Psoas muscle (tissue), 8 donors: ENCODE results near the gene PARP8. TPM values are rescaled to one million over a fixed set of nuclear protein-coding genes. Genes with fewer than 3 reads are reported as not detected.

ENCODE experiments used
- ATAC-seq, 4 donors: fragments of 200-7000 bp; cut with Tn5 transposase; one replicate each; pipeline ENCODE4 v1.9.1; 2020; ENCODE audit warnings: moderate library complexity in 3 of 4, mild to moderate bottlenecking in 2 of 4
- DNase-seq, 2 donors: peaks; one replicate each; pipeline ENCODE4 v3.0.0-alpha.2; 2020
- H3K27ac ChIP-seq: fragments of 200-600 bp; one replicate; pipeline ENCODE4 v1.8.0; 2022
- H3K27me3 ChIP-seq, 3 donors: fragments of 200-600 bp in 1 of 3; one replicate each; pipeline versions ENCODE4 v1.6.1 to v1.8.0; 2013 to 2022; ENCODE audit warnings: low read length in 2 of 3, mild to moderate bottlenecking in 2 of 3, moderate library complexity in 1 of 3; ENCODE audit not compliant: insufficient read depth in 3 of 3
- H3K36me3 ChIP-seq, 2 donors: fragments of 200-600 bp in 1 of 2; one replicate each; pipeline versions ENCODE4 v1.6.1 to v1.8.0; 2013 to 2022; ENCODE audit warnings: low read depth in 1 of 2, mild to moderate bottlenecking in 1 of 2, moderate library complexity in 1 of 2; ENCODE audit not compliant: insufficient read depth in 1 of 2
- H3K4me1 ChIP-seq: fragments of 200-600 bp; one replicate; pipeline ENCODE4 v1.8.0; 2022
- H3K4me3 ChIP-seq: fragments of 200-600 bp; one replicate; pipeline ENCODE4 v1.8.0; 2022; ENCODE audit warnings: mild to moderate bottlenecking
- H3K9me3 ChIP-seq: fragments of 200-600 bp; one replicate; pipeline ENCODE4 v1.8.0; 2022
- WGBS, 3 donors: extraction: QIAGEN DNeasy Blood & Tissue Kit; methylation state at CpG; one replicate each; pipeline versions ENCODE4 v1.1.6 to v1.1.7; 2013; 5-methylcytosine and 5-hydroxymethylcytosine counted together
- intact Hi-C, 2 donors: fragments of 100-400 bp; cut with DNase I; formaldehyde crosslinking; loops; one replicate each; pipeline versions ENCODE4 v1.11.0 to v1.14.2; 2022
- polyA plus RNA-seq, 3 donors: library from polyadenylated mRNA; stranded (reverse); fragments of 200-250 nt; gene quantifications; one replicate each; pipeline ENCODE4 v1.2.3, GENCODE V29; 2013
- total RNA-seq, 4 donors: library from RNA; stranded (reverse); fragmentation: NEBNext Ultra II Directional in 2 of 4; extraction: Animal tissue kit (Norgen Biotek cat#: 25700) in 2 of 4; gene quantifications; one replicate each; pipeline versions ENCODE4 v1.2.1 to v1.2.4, GENCODE V29; 2021 to 2023
- TF ChIP-seq, protein P1 (sequence below): fragments of 200-600 bp; IDR thresholded peaks from one replicate; pipeline ENCODE4 v1.8.0; 2022; ENCODE audit warnings: antibody characterized with exemption
- donor health status: healthy with polysubstance abuse.
- donor health status: DM: no; HTN: no; CAD: no; lungs with moderate emphysema.
- donor health status: Bipolar disorder and iron deficiency.
- donor health status: healthy.
- donor health status: DM: yes; HTN: yes; CAD: no.
- donor health status: DM: no; HTN: no; CAD: no.
- donor health status: DM: no; HTN: no; CAD: no.
- donor health status: DM: yes; HTN: yes; CAD: no.

PARP8 gene
- total and polyA plus RNA-seq, 7 donors, result 0.52 to 4.7 (median 1.5) TPM

DNA sequence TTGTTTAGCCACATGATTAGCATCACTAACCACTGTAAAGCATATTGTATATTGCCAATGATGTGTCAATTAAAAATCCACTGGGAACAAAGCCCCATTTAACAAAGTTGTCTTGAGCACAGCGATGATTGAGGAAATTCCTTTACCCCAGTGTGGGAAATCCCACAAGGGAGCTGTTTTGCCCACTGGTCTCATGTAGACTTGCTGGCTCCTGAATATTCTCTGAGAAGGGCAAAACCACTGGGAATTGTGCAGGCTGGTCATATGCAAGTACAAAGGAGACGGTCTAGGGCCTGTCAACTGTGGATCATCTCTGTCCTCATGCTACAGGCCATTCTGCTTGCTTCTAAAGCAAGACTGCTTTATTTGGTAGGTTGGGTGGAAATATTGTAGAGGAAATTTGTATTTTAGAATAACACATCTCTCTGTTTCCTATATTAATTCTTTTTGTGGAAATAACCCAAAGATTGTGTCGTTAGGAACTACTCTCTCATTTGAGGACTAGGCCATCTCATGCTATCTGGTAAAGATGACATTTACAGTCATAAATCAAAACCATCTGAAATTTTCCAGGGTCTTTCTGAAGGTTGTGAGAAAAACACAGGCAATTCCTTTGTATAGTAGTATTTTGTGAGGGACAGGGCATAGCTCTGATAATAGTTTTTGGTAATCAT is 60.2 kb downstream of the PARP8 start:
- Histone ChIP-seq H3K9me3 (no peaks in the 10 kb centered on the region), H3K36me3 (no peaks in the 10 kb centered on the region), H3K4me3 (no peak overlapping the region), H3K27ac (no peak overlapping the region), H3K27me3 (no peaks in the 10 kb centered on the region), H3K4me1 (no peaks in the 10 kb centered on the region)
- intact Hi-C loops, result no loop called here
- DNase-seq, result no peak
- no peak for ATAC-seq
- TF ChIP-seq, protein P1, sequence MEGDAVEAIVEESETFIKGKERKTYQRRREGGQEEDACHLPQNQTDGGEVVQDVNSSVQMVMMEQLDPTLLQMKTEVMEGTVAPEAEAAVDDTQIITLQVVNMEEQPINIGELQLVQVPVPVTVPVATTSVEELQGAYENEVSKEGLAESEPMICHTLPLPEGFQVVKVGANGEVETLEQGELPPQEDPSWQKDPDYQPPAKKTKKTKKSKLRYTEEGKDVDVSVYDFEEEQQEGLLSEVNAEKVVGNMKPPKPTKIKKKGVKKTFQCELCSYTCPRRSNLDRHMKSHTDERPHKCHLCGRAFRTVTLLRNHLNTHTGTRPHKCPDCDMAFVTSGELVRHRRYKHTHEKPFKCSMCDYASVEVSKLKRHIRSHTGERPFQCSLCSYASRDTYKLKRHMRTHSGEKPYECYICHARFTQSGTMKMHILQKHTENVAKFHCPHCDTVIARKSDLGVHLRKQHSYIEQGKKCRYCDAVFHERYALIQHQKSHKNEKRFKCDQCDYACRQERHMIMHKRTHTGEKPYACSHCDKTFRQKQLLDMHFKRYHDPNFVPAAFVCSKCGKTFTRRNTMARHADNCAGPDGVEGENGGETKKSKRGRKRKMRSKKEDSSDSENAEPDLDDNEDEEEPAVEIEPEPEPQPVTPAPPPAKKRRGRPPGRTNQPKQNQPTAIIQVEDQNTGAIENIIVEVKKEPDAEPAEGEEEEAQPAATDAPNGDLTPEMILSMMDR, result no peak
- 86 to 93% (median 92%) methylated on average over 3 of the region's 3 CpGs for WGBS, 3 donors

DNA sequence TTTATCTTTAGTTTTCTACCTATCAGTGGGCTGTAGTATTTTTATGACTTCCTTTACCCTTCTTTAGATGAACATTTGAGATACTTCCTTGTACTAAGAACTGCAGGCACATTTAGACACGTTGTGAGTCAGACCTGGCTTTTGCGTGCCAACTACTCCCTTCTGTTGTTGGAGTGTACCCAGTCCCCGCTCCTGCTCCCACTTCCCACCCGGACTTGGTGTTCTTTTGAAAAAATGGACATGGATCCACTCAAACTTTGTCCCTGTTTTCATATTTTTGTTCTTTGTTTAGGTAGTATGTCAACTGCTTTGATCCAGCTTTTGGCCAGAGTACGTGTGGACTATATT is 60.7 kb downstream of the PARP8 start:
- ATAC-seq (no peak), DNase-seq (peak in 1 of 2 donors; percentile 22)
- TF ChIP-seq, protein P1, result no peak
- no peaks in the 10 kb centered on the region for H3K36me3 ChIP-seq
- WGBS, 3 donors, result 30 to 42% (median 36%) methylated on average over 5 of the region's 5 CpGs
- no peaks in the 10 kb centered on the region for H3K9me3 ChIP-seq
- H3K4me3 ChIP-seq, result no peak overlapping the region
- no peaks in the 10 kb centered on the region for H3K4me1 ChIP-seq
- no peaks in the 10 kb centered on the region for H3K27me3 ChIP-seq
- intact Hi-C loops, result no loop called here
- H3K27ac ChIP-seq, result no peak overlapping the region

DNA sequence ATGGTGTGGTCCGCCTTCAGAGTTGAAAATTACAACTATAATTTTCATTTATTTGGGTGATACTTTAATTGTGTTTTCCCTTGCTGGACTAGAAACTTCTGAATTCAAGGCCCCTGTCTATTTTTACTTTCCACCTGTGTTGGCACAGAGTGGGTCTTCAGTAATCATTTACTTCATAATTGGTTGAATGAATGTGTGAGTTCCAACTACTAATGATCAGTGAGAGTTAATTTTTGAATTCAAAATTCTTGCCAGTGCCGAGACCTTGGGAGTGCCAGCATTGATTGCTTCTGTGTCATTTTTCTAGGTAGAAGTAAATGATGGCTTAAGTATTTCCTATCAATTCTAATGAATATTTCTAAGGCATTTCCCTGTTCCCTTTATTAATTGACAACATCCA is 61.4 kb downstream of the PARP8 start:
- no peak overlapping the region for H3K27ac ChIP-seq
- H3K27me3 ChIP-seq, result no peaks in the 10 kb centered on the region
- ATAC-seq (no peak), DNase-seq (no peak)
- no peaks in the 10 kb centered on the region for H3K4me1 ChIP-seq
- intact Hi-C loops, result no loop called here
- 86 to 95% (median 93%) methylated on average over 2 of the region's 2 CpGs for WGBS, 3 donors
- H3K4me3 ChIP-seq, result no peak overlapping the region
- H3K9me3 ChIP-seq, result no peaks in the 10 kb centered on the region
- TF ChIP-seq, protein P1, result no peak
- H3K36me3 ChIP-seq, result no peaks in the 10 kb centered on the region

DNA sequence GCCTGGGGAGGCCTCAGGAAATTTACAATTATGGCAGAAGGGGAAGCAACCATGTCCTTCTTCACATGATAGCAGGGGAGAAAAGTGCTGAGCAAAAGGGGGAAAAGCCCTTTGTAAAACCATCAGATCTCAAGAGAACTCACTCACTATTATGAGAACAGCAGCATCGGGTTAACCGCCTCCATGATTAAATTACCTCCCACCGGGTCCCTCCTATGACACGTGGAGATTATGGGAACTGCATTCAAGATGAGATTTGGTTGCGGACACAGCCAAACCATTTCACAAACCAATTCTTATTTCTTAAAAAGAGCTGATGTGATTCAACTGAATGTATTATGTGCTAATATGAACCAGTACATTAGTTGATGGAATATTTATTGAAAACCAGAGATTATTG is 63.9 kb downstream of the PARP8 start:
- Histone ChIP-seq H3K9me3 (no peaks in the 10 kb centered on the region), H3K36me3 (no peaks in the 10 kb centered on the region), H3K4me1 (no peaks in the 10 kb centered on the region), H3K4me3 (no peak overlapping the region), H3K27me3 (no peaks in the 10 kb centered on the region), H3K27ac (no peak overlapping the region)
- ATAC-seq (no peak), DNase-seq (no peak)
- intact Hi-C loops, result no loop called here
- WGBS, 3 donors, result 62 to 67% (median 65%) methylated on average over 5 of the region's 5 CpGs
- TF ChIP-seq, protein P1, result no peak

DNA sequence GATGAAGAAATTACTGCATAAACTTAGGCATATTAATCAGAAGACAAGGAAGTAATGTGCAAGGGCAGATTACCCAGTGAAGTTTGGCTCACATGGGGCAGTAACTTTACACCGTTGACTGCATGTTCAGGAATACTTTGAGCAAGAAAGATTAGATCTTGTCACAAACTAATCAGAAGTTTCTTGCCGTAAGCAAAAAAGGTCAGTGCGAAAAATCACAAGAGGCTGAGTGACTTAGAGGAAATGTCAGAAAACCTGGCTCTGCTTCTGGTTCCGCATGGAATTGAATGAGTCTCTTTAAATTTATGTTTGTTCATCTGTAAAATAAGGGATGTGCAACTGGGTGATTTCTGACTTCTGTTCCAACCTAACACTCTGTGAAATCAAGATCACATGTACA is 64.4 kb downstream of the PARP8 start:
- no peaks in the 10 kb centered on the region for H3K4me1 ChIP-seq
- no peaks in the 10 kb centered on the region for H3K9me3 ChIP-seq
- no peaks in the 10 kb centered on the region for H3K36me3 ChIP-seq
- no peak overlapping the region for H3K27ac ChIP-seq
- WGBS, 3 donors, result 53 to 60% (median 54%) methylated on average over 4 of the region's 4 CpGs
- ATAC-seq (no peak), DNase-seq (no peak)
- H3K4me3 ChIP-seq, result no peak overlapping the region
- H3K27me3 ChIP-seq, result no peaks in the 10 kb centered on the region
- intact Hi-C loops, result no loop called here
- TF ChIP-seq, protein P1, result no peak
